ENCODE data around the gene UNC5B. TPM values are rescaled to one million over a fixed set of nuclear protein-coding genes. Genes with fewer than 3 reads are reported as not detected.

UNC5B gene
- total and polyA plus RNA-seq, 4 donors: 2.9 to 13.0 (median 8.5) TPM

DNA sequence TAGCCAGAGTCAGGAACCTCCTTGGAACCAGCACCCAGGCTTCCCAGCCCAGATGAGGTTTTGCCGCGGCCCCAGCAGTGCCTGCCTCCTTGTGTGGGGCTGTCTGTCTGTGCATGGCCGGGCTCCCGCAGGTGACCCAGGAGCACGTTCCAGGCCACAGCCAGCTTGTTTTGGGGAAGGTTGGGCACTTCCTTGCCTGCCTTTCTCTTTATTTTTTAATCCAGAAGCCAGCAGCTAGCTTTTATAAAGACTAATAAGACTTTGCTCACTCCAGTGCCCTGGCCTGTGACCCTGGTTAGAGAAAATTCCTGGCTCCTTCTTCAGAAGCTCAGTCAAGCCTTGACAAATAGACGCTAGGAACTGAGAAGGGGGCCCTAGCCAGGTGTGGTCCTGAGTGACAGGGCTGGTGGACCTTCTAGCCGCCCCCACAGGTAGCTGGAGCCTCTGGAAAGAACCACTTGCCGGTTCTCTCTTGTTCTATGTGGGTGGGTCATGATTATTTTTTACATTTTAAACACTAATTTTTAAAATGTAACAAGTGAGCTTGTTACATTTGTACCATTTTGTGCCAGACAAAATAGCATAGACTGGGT lies 107.5 kb downstream of the UNC5B start:
- H3K9me3 ChIP-seq (ENCODE audit: control insufficient read depth, low read length): no peaks in the 10 kb centered on the region
- H3K27me3 ChIP-seq (ENCODE audit: control insufficient read depth in 1 of 2, insufficient read depth in 2 of 2, low read length in 1 of 2): no peaks in the 10 kb centered on the region
- 47% methylated on average over 8 of the region's 8 CpGs for WGBS, 2 donors
- peaks cover 0 to 1% of the 10 kb centered on the region in 2 donors for H3K4me1 ChIP-seq (ENCODE audit: control insufficient read depth in 1 of 2, insufficient read depth in 2 of 2, low read length in 2 of 2)
- H3K27ac ChIP-seq (ENCODE audit: low read depth in 1 of 2, low read length in 2 of 2): no peak overlapping the region
- H3K4me3 ChIP-seq (ENCODE audit: low read length in 2 of 2): peak overlapping the region in 1 of 2 donors; percentile 67
- intact Hi-C loops (cut with DNase I): loop anchor here (5.0 to 10.0 kb wide), 5 partner anchors 55 to 1015 kb away; no protein-coding TSS in a partner anchor
- H3K36me3 ChIP-seq (ENCODE audit: control insufficient read depth in 1 of 2, insufficient read depth in 2 of 2, low read length in 1 of 2): no peaks in the 10 kb centered on the region
- DNase-seq (no peak), ATAC-seq (ENCODE audit: low FRiP score) (no peak)

DNA sequence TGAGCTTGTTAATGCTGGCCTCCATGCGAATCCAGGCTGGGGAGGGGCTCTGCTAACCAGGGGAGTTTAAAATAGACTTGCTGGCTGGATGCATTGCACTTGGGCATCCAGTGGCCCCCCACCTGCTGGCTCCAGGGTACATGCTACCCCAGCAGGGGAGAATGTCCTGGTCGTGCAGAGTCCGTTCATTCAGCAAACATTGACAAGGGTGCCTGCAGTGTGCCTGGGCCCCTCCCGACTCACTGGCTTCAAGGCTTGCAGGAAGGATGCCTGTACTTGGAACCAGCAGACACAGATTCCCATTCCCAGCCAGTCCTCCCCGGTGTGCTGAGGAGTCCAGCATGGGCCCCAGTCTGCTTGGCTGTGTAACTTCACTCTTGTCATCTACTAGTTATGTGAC lies 108.2 kb downstream of the UNC5B start:
- intact Hi-C loops (cut with DNase I): no loop called here
- Histone ChIP-seq H3K27me3 (ENCODE audit: control insufficient read depth in 1 of 2, insufficient read depth in 2 of 2, low read length in 1 of 2) (no peaks in the 10 kb centered on the region), H3K36me3 (ENCODE audit: control insufficient read depth in 1 of 2, insufficient read depth in 2 of 2, low read length in 1 of 2) (no peaks in the 10 kb centered on the region), H3K27ac (ENCODE audit: low read depth in 1 of 2, low read length in 2 of 2) (no peak overlapping the region), H3K9me3 (ENCODE audit: control insufficient read depth, low read length) (no peaks in the 10 kb centered on the region), H3K4me1 (ENCODE audit: control insufficient read depth in 1 of 2, insufficient read depth in 2 of 2, low read length in 2 of 2) (peaks cover 0 to 1% of the 10 kb centered on the region in 2 donors), H3K4me3 (ENCODE audit: low read length in 2 of 2) (no peak overlapping the region)
- whole genome bisulfite sequencing, 2 donors: 94 to 95% methylated on average over 5 of the region's 5 CpGs
- DNase-seq (no peak), ATAC-seq (ENCODE audit: low FRiP score) (no peak)

DNA sequence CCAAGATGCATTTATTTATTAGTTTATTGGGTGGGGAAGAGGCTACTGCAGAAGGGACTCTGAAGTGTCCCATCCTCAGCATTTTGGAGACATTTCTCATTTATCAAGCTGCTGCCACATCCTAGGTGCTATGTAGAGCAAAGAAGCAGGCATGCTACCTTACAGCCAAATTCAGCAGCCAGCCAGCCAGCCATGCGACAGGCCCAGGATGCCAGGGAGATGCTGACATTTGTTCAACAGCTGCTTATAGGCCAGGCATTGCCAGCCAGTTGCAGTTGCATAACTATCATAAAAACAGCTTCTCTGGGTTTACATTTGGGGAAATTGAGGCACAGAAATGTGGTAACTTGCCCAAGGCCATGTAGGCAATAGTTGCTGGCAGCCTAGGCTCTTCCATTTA lies 109.0 kb downstream of the UNC5B start:
- intact Hi-C loops (cut with DNase I): no loop called here
- Histone ChIP-seq H3K27me3 (ENCODE audit: control insufficient read depth in 1 of 2, insufficient read depth in 2 of 2, low read length in 1 of 2) (no peaks in the 10 kb centered on the region), H3K36me3 (ENCODE audit: control insufficient read depth in 1 of 2, insufficient read depth in 2 of 2, low read length in 1 of 2) (no peaks in the 10 kb centered on the region), H3K4me1 (ENCODE audit: control insufficient read depth in 1 of 2, insufficient read depth in 2 of 2, low read length in 2 of 2) (peaks cover 0 to 1% of the 10 kb centered on the region in 2 donors), H3K4me3 (ENCODE audit: low read length in 2 of 2) (no peak overlapping the region), H3K27ac (ENCODE audit: low read depth in 1 of 2, low read length in 2 of 2) (no peak overlapping the region), H3K9me3 (ENCODE audit: control insufficient read depth, low read length) (no peaks in the 10 kb centered on the region)
- no peak for DNase-seq
- 65 to 75% methylated on average over 1 of the region's 1 CpG for WGBS, 2 donors
- ATAC-seq (ENCODE audit: low FRiP score): no peak

DNA sequence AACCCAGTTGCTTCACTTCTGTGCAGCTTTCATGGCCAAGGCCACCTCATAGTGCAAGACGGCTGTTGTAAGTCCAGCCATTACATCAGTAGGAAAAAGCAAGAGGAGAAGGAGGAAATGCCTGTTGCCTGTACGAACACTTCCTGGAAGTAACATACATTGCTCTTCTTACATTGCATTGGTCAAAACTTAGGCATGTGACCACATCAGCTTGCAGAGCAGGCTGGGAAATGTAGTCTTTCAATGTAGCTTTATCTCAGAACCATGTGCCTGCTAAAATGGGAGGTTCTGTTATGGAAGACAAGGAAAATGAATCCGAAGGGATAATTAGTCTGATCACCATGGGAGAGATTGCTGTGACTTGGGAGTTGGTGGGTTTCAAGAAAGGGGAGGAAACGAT lies 111.0 kb downstream of the UNC5B start:
- intact Hi-C loops (cut with DNase I): no loop called here
- ATAC-seq (ENCODE audit: low FRiP score): no peak
- Histone ChIP-seq H3K36me3 (ENCODE audit: control insufficient read depth in 1 of 2, insufficient read depth in 2 of 2, low read length in 1 of 2) (no peaks in the 10 kb centered on the region), H3K4me1 (ENCODE audit: control insufficient read depth in 1 of 2, insufficient read depth in 2 of 2, low read length in 2 of 2) (peaks cover 0 to 1% of the 10 kb centered on the region in 2 donors), H3K27me3 (ENCODE audit: control insufficient read depth in 1 of 2, insufficient read depth in 2 of 2, low read length in 1 of 2) (no peaks in the 10 kb centered on the region), H3K9me3 (ENCODE audit: control insufficient read depth, low read length) (no peaks in the 10 kb centered on the region), H3K4me3 (ENCODE audit: low read length in 2 of 2) (no peak overlapping the region), H3K27ac (ENCODE audit: low read depth in 1 of 2, low read length in 2 of 2) (no peak overlapping the region)
- WGBS, 2 donors: 83 to 86% methylated on average over 4 of the region's 4 CpGs
- DNase-seq: no peak

DNA sequence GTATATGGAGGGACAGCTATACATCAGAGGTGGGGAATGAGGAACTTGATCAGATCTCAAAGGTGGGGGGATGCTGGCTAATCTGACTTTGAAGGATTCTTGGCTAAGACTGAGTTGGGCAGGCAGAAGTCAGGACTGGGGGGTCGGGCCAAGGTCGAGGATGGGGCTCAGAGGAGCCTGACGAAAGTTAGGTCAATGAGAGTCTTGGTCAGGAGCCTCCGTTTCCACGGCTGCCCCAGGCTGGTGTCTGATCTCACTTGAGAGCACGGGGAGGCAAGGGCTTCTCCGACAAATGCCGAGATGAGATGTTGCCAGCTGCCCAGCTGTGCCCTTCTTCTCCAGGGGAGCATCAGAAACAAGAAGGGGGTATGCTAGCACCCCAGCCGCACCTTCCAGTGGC lies 112.4 kb downstream of the UNC5B start:
- no peak for DNase-seq
- Histone ChIP-seq H3K4me3 (ENCODE audit: low read length in 2 of 2) (no peak overlapping the region), H3K36me3 (ENCODE audit: control insufficient read depth in 1 of 2, insufficient read depth in 2 of 2, low read length in 1 of 2) (peaks cover 0 to 1% of the 10 kb centered on the region in 2 donors), H3K27ac (ENCODE audit: low read depth in 1 of 2, low read length in 2 of 2) (no peak overlapping the region), H3K9me3 (ENCODE audit: control insufficient read depth, low read length) (no peaks in the 10 kb centered on the region), H3K4me1 (ENCODE audit: control insufficient read depth in 1 of 2, insufficient read depth in 2 of 2, low read length in 2 of 2) (peaks cover 0 to under 1% of the 10 kb centered on the region in 2 donors), H3K27me3 (ENCODE audit: control insufficient read depth in 1 of 2, insufficient read depth in 2 of 2, low read length in 1 of 2) (no peaks in the 10 kb centered on the region)
- intact Hi-C loops (cut with DNase I): no loop called here
- ATAC-seq (ENCODE audit: low FRiP score): no peak
- 92 to 95% methylated on average over 9 of the region's 9 CpGs for WGBS, 2 donors

DNA sequence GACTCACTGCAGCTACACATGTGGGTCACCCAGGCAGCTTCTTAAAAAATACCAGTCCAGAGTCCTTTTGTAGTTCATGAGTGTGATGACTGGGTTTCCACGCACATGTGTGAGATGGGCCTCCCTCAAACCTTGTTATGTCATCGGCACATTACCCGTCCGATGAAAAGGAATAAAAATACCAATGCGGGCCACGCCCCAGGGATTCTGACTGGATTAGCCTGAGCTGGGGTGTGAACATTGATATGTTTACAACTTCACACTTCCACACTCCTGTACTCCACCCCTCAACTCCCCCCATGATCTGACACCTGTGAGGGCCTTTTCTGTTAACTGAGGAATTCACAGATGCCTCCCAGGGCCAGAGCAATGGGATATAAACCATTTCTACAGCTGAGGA lies 112.9 kb downstream of the UNC5B start:
- H3K9me3 ChIP-seq (ENCODE audit: control insufficient read depth, low read length): no peaks in the 10 kb centered on the region
- WGBS, 2 donors: 93 to 95% methylated on average over 6 of the region's 6 CpGs
- ATAC-seq (ENCODE audit: low FRiP score) (no peak), DNase-seq (no peak)
- H3K27ac ChIP-seq (ENCODE audit: low read depth in 1 of 2, low read length in 2 of 2): no peak overlapping the region
- no peak overlapping the region for H3K4me3 ChIP-seq (ENCODE audit: low read length in 2 of 2)
- intact Hi-C loops (cut with DNase I): no loop called here
- H3K36me3 ChIP-seq (ENCODE audit: control insufficient read depth in 1 of 2, insufficient read depth in 2 of 2, low read length in 1 of 2): peaks cover 0 to 1% of the 10 kb centered on the region in 2 donors
- H3K27me3 ChIP-seq (ENCODE audit: control insufficient read depth in 1 of 2, insufficient read depth in 2 of 2, low read length in 1 of 2): no peaks in the 10 kb centered on the region
- H3K4me1 ChIP-seq (ENCODE audit: control insufficient read depth in 1 of 2, insufficient read depth in 2 of 2, low read length in 2 of 2): no peaks in the 10 kb centered on the region

DNA sequence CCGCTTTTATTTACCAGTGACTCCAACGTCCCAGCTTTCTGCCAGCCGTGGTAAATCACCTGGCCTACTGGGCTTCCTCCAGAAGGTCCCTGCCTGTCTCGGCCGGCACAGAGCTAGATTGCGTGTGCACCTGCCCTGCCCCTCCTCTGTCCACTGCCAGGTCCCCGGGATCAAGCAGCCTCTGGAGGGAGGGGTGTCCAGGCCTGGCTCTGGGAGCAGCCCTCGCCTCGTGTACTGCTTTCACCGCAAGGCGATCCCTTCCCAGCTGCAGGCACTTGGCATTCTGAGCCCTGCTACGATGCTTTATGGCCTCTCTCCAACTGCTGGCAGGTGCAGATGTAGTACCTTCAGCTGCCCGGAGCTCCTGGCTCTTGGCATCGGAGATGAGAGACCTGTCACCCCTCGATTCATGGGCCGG lies 114.1 kb downstream of the UNC5B start:
- Histone ChIP-seq H3K9me3 (ENCODE audit: control insufficient read depth, low read length) (no peaks in the 10 kb centered on the region), H3K4me3 (ENCODE audit: low read length in 2 of 2) (no peak overlapping the region), H3K36me3 (ENCODE audit: control insufficient read depth in 1 of 2, insufficient read depth in 2 of 2, low read length in 1 of 2) (peaks cover 0 to 1% of the 10 kb centered on the region in 2 donors), H3K27me3 (ENCODE audit: control insufficient read depth in 1 of 2, insufficient read depth in 2 of 2, low read length in 1 of 2) (no peaks in the 10 kb centered on the region), H3K27ac (ENCODE audit: low read depth in 1 of 2, low read length in 2 of 2) (no peak overlapping the region), H3K4me1 (ENCODE audit: control insufficient read depth in 1 of 2, insufficient read depth in 2 of 2, low read length in 2 of 2) (no peaks in the 10 kb centered on the region)
- ATAC-seq (ENCODE audit: low FRiP score): no peak
- no peak for DNase-seq
- WGBS, 2 donors: 87 to 90% methylated on average over 16 of the region's 16 CpGs
- intact Hi-C loops (cut with DNase I): no loop called here

DNA sequence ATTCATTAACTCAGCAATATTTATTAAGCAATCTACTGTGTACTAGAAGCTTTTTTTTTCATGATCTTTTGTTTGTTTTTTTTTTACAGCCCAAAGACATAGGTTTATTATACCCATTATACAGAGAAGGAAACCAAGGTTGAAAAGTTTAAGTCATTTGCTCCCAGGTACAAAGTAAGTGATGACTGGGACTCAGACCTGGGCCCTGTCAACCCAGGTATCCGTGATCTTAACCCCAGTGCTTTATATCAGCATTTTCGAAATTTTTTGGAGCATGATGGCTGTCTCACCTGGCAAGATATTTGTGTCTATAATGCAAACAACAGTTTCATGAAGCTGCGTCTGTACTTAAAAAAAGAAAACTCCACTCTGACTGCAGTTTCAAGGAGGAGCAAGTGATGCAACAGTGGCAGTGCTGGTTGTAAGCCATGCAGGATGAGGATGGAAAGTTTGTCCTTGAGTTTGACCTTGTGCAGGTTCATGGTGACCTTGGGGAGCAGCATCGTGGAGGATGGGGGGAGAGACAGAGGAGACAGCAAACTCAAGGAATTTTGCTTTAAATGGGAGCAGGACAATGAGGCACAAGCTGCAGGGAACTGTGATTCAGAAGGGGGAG lies 118.5 kb downstream of the UNC5B start:
- 85 to 86% methylated on average over 4 of the region's 4 CpGs for WGBS, 2 donors
- no peak overlapping the region for H3K4me3 ChIP-seq (ENCODE audit: low read length in 2 of 2)
- no peak overlapping the region for H3K27ac ChIP-seq (ENCODE audit: low read depth in 1 of 2, low read length in 2 of 2)
- DNase-seq (no peak), ATAC-seq (ENCODE audit: low FRiP score) (no peak)
- intact Hi-C loops (cut with DNase I): no loop called here
- no peaks in the 10 kb centered on the region for H3K4me1 ChIP-seq (ENCODE audit: control insufficient read depth in 1 of 2, insufficient read depth in 2 of 2, low read length in 2 of 2)
- H3K27me3 ChIP-seq (ENCODE audit: control insufficient read depth in 1 of 2, insufficient read depth in 2 of 2, low read length in 1 of 2): no peaks in the 10 kb centered on the region
- no peaks in the 10 kb centered on the region for H3K9me3 ChIP-seq (ENCODE audit: control insufficient read depth, low read length)
- peaks cover 0 to 1% of the 10 kb centered on the region in 2 donors for H3K36me3 ChIP-seq (ENCODE audit: control insufficient read depth in 1 of 2, insufficient read depth in 2 of 2, low read length in 1 of 2)

DNA sequence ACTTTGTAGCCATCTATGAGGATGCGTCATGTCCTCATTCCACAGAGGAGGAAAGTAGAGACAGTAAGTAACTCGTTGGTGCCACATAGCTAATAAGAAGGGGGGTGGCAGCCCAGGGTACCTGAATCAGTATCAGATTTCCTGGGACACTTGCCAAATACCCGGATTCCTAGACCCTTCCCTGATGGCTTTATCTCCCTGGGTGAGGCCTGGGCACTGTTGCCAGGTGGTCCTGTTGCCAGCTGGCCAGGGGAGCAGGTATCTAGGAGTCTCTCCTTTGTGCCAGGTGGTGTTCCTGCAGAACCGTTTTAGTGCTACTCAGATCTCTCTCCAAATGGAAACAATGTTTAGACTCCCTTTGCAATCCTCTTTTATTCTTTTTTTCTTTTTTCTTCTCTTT lies 119.4 kb downstream of the UNC5B start:
- Histone ChIP-seq H3K4me1 (ENCODE audit: control insufficient read depth in 1 of 2, insufficient read depth in 2 of 2, low read length in 2 of 2) (no peaks in the 10 kb centered on the region), H3K4me3 (ENCODE audit: low read length in 2 of 2) (no peak overlapping the region), H3K36me3 (ENCODE audit: control insufficient read depth in 1 of 2, insufficient read depth in 2 of 2, low read length in 1 of 2) (peaks cover 0 to 1% of the 10 kb centered on the region in 2 donors), H3K9me3 (ENCODE audit: control insufficient read depth, low read length) (no peaks in the 10 kb centered on the region), H3K27me3 (ENCODE audit: control insufficient read depth in 1 of 2, insufficient read depth in 2 of 2, low read length in 1 of 2) (no peaks in the 10 kb centered on the region), H3K27ac (ENCODE audit: low read depth in 1 of 2, low read length in 2 of 2) (no peak overlapping the region)
- ATAC-seq (ENCODE audit: low FRiP score) (no peak), DNase-seq (no peak)
- intact Hi-C loops (cut with DNase I): no loop called here
- WGBS, 2 donors: 59 to 65% methylated on average over 4 of the region's 4 CpGs
